ENCODE data around the gene ZNF652.
"Not testable (repeated sequence)": the region's sequence is repeated elsewhere in the genome, so short reads cannot be mapped to it uniquely, and the experiment has no call there.

ZNF652 gene

GRCh38 chr17:49397586-49397985 is 35.5 kb upstream of the ZNF652 start:
- no peak overlapping the region for H3K4me3 ChIP-seq (ENCODE audit: low read depth, low read length)
- no peaks in the 10 kb centered on the region for H3K4me1 ChIP-seq (ENCODE audit: control insufficient read depth, insufficient read depth, low read length)

DNA sequence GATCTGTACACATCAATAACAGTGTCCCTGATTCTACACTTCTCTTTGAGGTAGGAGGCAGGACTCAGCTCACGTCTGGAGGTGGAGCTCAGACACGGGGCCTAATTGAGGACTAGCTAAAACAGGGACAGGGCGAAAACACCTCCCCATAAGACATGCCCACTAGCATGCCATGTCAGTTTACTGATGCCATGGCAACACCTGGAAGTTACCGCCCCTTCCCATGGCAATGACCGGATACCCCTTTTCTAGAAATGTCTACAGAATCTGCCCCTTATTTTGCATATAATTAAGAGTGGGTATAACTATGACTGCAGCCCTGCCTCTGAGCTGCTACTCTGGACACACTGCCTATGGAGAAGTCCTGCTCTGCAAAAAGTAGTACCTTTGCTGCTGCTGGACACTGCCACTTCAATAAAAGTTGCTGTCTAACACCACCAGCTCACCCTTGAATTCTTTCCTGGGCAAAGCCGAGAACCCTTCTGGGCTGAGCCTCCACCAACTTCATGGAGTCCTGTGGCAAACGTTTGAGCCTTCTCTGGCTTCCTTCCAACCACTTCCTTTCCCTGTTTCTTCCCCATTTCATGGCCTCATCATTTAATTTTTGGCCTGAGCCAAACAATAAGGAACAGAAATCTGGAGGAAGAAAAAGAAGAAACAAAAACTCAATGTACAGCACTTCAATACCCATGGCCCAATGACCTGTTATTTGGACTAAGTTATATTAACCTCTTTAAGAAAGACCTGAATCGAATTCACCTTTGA is 31.6 kb upstream of the ZNF652 start:
- H3K9ac ChIP-seq (ENCODE audit: low read depth, low read length): no peak overlapping the region

More at GRCh38 chr17:49397586-49397985, 35.5 kb upstream of the ZNF652 start:
- no peak overlapping the region for H3K9ac ChIP-seq (ENCODE audit: low read depth, low read length)
- H3K9me3 ChIP-seq (ENCODE audit: control insufficient read depth, insufficient read depth, low read length): no peaks in the 10 kb centered on the region
- peaks cover 7% of the 10 kb centered on the region for H3K36me3 ChIP-seq (ENCODE audit: control insufficient read depth, insufficient read depth, low read length)
- no peaks in the 10 kb centered on the region for H3K27me3 ChIP-seq (ENCODE audit: control insufficient read depth, insufficient read depth, low read length)

DNA sequence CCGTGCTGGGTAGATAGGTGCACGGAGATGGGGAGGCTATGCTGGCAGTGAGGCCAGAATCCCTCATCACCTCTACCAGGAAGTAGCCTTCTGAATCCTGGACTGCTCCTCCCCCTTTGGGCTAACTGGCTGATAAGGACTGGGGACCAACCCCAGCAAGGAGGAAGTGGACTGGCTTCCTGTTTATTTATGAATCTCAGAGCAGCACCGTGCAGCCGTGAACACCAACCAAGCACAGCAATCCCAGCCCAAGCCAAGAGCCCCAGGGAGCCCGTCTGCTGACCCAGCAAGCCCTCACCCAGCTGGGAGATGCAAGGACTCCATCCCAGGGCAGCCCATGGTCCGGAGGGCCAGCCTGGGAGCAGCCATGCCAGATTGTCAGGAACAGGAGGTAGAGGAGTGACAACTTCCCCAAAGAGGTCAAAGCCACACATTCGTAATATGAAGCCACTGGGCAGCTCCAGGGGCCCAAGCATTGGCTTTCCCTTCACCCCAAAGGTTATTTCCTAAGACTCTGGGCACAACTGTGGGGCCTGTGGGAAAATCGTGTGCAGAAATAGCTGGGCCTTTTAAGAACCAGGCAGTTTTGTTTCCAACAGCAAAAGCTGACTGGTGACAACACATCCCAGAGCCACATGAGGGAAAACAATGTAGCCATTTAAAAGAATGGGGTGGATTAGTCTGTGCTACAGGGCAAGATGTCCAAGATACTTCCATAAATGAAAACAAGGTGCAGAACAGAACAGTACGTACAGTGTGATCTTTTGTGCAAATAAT is 28.7 kb upstream of the ZNF652 start:
- Histone ChIP-seq H3K4me1 (ENCODE audit: control insufficient read depth, insufficient read depth, low read length) (no peaks in the 10 kb centered on the region), H3K9me3 (ENCODE audit: control insufficient read depth, insufficient read depth, low read length) (no peaks in the 10 kb centered on the region), H3K9ac (ENCODE audit: low read depth, low read length) (peak overlapping the region; percentile 9), H3K36me3 (ENCODE audit: control insufficient read depth, insufficient read depth, low read length) (no peaks in the 10 kb centered on the region), H3K4me3 (ENCODE audit: low read depth, low read length) (no peak overlapping the region), H3K27me3 (ENCODE audit: control insufficient read depth, insufficient read depth, low read length) (no peaks in the 10 kb centered on the region)

More for the DNA sequence above, 31.6 kb upstream of the ZNF652 start:
- Histone ChIP-seq H3K4me1 (ENCODE audit: control insufficient read depth, insufficient read depth, low read length) (no peaks in the 10 kb centered on the region), H3K36me3 (ENCODE audit: control insufficient read depth, insufficient read depth, low read length) (no peaks in the 10 kb centered on the region), H3K27me3 (ENCODE audit: control insufficient read depth, insufficient read depth, low read length) (no peaks in the 10 kb centered on the region), H3K4me3 (ENCODE audit: low read depth, low read length) (no peak overlapping the region), H3K9me3 (ENCODE audit: control insufficient read depth, insufficient read depth, low read length) (no peaks in the 10 kb centered on the region)

DNA sequence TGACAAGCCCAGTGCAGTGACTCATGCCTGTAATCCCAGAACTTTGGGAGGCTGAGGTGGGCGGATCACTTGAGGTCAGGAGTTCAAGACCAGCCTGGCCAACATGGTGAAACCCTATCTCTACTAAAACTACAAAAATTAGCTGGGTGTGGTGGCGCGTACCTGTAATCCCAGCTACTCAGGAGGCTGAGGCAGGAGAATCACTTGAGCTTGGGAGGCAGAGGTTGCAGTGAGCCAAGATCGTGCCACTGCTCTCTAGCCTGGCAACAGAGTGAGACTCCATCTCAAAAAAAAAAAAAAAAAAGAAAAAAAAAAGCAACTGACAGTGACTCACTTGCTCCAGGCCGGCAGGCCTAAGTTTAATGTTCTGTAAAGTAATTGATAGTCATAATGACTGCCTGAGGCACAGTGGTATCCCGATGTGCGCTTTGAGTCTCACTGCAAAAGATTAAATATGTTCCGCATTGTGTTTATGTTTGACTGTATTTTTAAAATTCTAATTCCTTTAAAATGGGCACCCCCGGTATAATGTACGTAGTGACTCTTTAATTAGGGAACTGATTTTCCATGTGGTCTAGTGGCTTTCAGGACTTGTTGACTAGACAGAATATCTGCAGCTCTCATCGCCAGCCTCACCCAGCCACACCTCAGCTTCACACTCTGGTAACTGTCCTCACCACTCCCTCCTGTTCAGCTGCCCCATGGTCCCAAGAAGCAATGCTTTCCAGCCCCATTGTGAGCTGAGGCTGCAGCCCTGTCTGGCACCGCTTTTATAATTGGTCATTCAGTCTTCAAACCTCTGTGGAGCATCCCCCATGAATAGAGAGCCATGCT is 27.7 kb upstream of the ZNF652 start:
- not testable (repeated sequence) for H3K4me3 ChIP-seq (ENCODE audit: low read depth, low read length); H3K4me1 ChIP-seq (ENCODE audit: control insufficient read depth, insufficient read depth, low read length); H3K9ac ChIP-seq (ENCODE audit: low read depth, low read length); H3K27me3 ChIP-seq (ENCODE audit: control insufficient read depth, insufficient read depth, low read length); H3K36me3 ChIP-seq (ENCODE audit: control insufficient read depth, insufficient read depth, low read length); H3K9me3 ChIP-seq (ENCODE audit: control insufficient read depth, insufficient read depth, low read length)

DNA sequence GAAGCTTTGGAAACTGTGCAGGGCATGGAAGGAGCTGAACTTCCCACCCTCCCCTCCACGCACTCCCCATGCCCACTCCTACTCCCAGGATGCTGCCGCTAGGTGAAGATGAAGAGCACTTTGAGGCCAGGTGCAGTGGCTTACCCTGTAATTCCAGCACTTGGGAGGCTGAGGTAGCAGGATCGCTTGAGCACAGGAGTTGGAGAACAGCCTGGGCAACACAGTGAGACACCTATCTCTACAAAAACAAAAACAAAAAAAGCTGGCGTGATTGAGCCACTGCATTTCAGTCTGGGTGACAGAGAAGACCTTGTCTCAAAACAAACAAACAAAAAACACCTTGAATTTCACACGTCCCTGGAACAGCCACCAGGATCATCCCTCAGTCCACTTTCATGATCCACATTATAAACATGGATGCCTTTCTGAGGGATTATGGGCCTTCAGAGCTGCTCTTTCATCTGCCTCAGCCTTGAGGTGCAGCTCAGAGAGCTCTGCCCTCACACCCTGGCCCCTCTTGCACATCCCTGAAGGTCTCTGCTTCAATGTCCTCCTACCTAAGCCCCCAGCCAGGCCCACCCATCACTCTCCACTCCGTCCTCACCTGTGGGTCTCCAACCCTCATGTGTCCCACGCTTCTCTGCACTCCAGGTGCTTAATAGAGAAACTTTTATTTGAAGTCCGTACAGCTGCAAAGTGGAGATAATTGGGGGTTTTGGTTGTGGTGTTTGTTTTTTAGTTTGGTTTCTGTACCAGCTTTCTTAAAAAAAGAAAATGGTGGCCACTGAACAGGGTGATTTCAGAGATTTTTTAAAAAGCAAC is 26.9 kb upstream of the ZNF652 start:
- H3K9me3 ChIP-seq (ENCODE audit: control insufficient read depth, insufficient read depth, low read length): no peaks in the 10 kb centered on the region
- H3K4me3 ChIP-seq (ENCODE audit: low read depth, low read length): no peak overlapping the region
- no peaks in the 10 kb centered on the region for H3K27me3 ChIP-seq (ENCODE audit: control insufficient read depth, insufficient read depth, low read length)
- no peak overlapping the region for H3K9ac ChIP-seq (ENCODE audit: low read depth, low read length)
- H3K36me3 ChIP-seq (ENCODE audit: control insufficient read depth, insufficient read depth, low read length): no peaks in the 10 kb centered on the region
- no peaks in the 10 kb centered on the region for H3K4me1 ChIP-seq (ENCODE audit: control insufficient read depth, insufficient read depth, low read length)

- no peak overlapping the region for H3K9ac ChIP-seq (ENCODE audit: low read depth, low read length)
- no peaks in the 10 kb centered on the region for H3K36me3 ChIP-seq (ENCODE audit: control insufficient read depth, insufficient read depth, low read length)
- H3K4me1 ChIP-seq (ENCODE audit: control insufficient read depth, insufficient read depth, low read length): no peaks in the 10 kb centered on the region
- H3K9me3 ChIP-seq (ENCODE audit: control insufficient read depth, insufficient read depth, low read length): no peaks in the 10 kb centered on the region
- H3K4me3 ChIP-seq (ENCODE audit: low read depth, low read length): no peak overlapping the region
- no peaks in the 10 kb centered on the region for H3K27me3 ChIP-seq (ENCODE audit: control insufficient read depth, insufficient read depth, low read length)
Measured at GRCh38 chr17:49388290-49388640, 26.2 kb upstream of the ZNF652 start.

DNA sequence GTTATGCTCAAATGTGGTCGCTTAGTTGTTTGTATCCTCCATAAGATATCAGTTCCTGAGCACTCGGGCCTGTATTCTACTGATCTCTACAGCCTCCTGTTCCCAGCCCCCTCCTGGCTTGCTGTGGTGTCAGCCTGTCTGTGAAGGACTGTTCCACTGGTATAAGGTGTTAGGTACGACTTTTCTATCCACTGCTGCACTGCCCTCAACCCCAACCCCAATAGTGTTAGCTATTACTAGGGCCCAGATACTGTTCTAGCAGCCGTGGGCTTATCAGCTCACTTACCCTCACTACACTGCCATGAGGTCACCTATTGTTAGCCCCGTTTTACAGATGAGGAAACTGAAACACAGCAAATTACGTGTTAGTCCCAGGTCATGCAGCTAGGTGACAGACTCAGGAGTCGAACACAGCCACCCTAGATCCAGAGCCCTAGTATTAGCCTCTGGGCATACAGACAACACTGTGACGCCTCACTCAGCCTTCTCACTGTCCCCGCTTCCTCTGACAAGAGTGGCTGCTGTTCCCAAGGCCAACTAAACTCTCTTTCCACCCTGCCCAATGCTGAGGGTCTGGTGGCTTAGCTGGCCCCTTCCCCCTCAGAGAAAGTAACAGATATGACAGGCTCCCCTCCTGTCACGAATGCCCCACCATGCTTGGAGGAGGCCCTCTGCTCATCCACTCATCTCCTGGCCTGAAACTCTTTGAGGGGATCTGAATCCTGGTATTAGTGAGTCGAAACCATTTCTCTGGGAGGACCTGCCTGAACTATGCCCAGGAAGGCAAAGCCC is 25.6 kb upstream of the ZNF652 start:
- no peaks in the 10 kb centered on the region for H3K36me3 ChIP-seq (ENCODE audit: control insufficient read depth, insufficient read depth, low read length)
- no peak overlapping the region for H3K4me3 ChIP-seq (ENCODE audit: low read depth, low read length)
- H3K9ac ChIP-seq (ENCODE audit: low read depth, low read length): no peak overlapping the region
- H3K4me1 ChIP-seq (ENCODE audit: control insufficient read depth, insufficient read depth, low read length): no peaks in the 10 kb centered on the region
- H3K9me3 ChIP-seq (ENCODE audit: control insufficient read depth, insufficient read depth, low read length): no peaks in the 10 kb centered on the region
- no peaks in the 10 kb centered on the region for H3K27me3 ChIP-seq (ENCODE audit: control insufficient read depth, insufficient read depth, low read length)

GRCh38 chr17:49386373-49386772 is 24.3 kb upstream of the ZNF652 start:
- no peaks in the 10 kb centered on the region for H3K27me3 ChIP-seq (ENCODE audit: control insufficient read depth, insufficient read depth, low read length)
- no peaks in the 10 kb centered on the region for H3K36me3 ChIP-seq (ENCODE audit: control insufficient read depth, insufficient read depth, low read length)
- no peak overlapping the region for H3K9ac ChIP-seq (ENCODE audit: low read depth, low read length)
- no peaks in the 10 kb centered on the region for H3K9me3 ChIP-seq (ENCODE audit: control insufficient read depth, insufficient read depth, low read length)
- no peaks in the 10 kb centered on the region for H3K4me1 ChIP-seq (ENCODE audit: control insufficient read depth, insufficient read depth, low read length)
- no peak overlapping the region for H3K4me3 ChIP-seq (ENCODE audit: low read depth, low read length)

GRCh38 chr17:49384951-49385350 is 22.9 kb upstream of the ZNF652 start:
- no peak overlapping the region for H3K4me3 ChIP-seq (ENCODE audit: low read depth, low read length)

DNA sequence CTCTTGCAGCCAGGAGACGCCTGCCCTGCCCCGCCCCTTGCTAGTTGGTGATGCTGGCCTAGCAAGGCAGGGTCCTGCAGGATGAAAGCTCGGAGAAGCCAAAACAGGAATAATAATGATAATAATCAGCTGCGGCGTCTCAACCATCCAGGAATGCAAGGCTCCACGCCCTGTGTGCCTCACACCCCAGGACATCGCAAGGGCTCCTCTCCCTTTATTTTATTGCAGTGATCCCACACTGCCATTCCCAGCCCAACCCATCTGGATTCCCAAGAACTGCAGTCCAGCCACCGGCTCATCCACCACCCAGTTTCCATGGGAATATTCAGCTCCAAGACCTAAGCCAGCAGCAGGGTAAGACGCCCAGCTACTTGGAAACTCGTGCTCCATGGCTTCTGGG is 21.0 kb upstream of the ZNF652 start:
- no peaks in the 10 kb centered on the region for H3K36me3 ChIP-seq (ENCODE audit: control insufficient read depth, insufficient read depth, low read length)
- H3K9ac ChIP-seq (ENCODE audit: low read depth, low read length): no peak overlapping the region
- no peaks in the 10 kb centered on the region for H3K4me1 ChIP-seq (ENCODE audit: control insufficient read depth, insufficient read depth, low read length)
- H3K4me3 ChIP-seq (ENCODE audit: low read depth, low read length): no peak overlapping the region
- no peaks in the 10 kb centered on the region for H3K9me3 ChIP-seq (ENCODE audit: control insufficient read depth, insufficient read depth, low read length)
- H3K27me3 ChIP-seq (ENCODE audit: control insufficient read depth, insufficient read depth, low read length): no peaks in the 10 kb centered on the region

More at GRCh38 chr17:49384951-49385350, 22.9 kb upstream of the ZNF652 start:
- Histone ChIP-seq H3K4me1 (ENCODE audit: control insufficient read depth, insufficient read depth, low read length) (no peaks in the 10 kb centered on the region), H3K9me3 (ENCODE audit: control insufficient read depth, insufficient read depth, low read length) (no peaks in the 10 kb centered on the region), H3K9ac (ENCODE audit: low read depth, low read length) (no peak overlapping the region), H3K27me3 (ENCODE audit: control insufficient read depth, insufficient read depth, low read length) (no peaks in the 10 kb centered on the region), H3K36me3 (ENCODE audit: control insufficient read depth, insufficient read depth, low read length) (no peaks in the 10 kb centered on the region)

Data from iPS-15b (cell line).